Effector CD8-positive, alpha-beta T cell (primary cell): ENCODE measurements around the gene TMEM154.

Source experiments
- DNase-seq: peaks from one replicate; lab custom pipeline; 2025; lab: John Stamatoyannopoulos, UW
- total RNA-seq, 4 experiments: gene quantifications; one replicate each; lab custom pipeline; 2026; lab: John Stamatoyannopoulos, UW

The TMEM154 gene
- total RNA-seq: 11.5 to 28.5 (median 27.2) reads per million in 4 experiments

GRCh38 chr4:152679414-152680281 is at the start of gene TMEM154:
TSS of gene TMEM154 (minus strand) at chr4:152679997. CDS start at chr4:152679933, 64 bp downstream.
- DNase-seq: peak; percentile 27

GRCh38 chr4:152729466-152729865 is 49.7 kb upstream of the TMEM154 start:
- DNase-seq: no peak

GRCh38 chr4:152728343-152728742 is 48.5 kb upstream of the TMEM154 start:
- no peak for DNase-seq

- DNase-seq: no peak
Measured at GRCh38 chr4:152727784-152728183, 48.0 kb upstream of the TMEM154 start.

- DNase-seq: no peak
Measured at GRCh38 chr4:152724494-152724893, 44.7 kb upstream of the TMEM154 start.

GRCh38 chr4:152723236-152723635 is 43.4 kb upstream of the TMEM154 start:
- no peak for DNase-seq

GRCh38 chr4:152719801-152720556 is 40.2 kb upstream of the TMEM154 start:
- DNase-seq: no peak

- DNase-seq: no peak
Measured at GRCh38 chr4:152719291-152719690, 39.5 kb upstream of the TMEM154 start.

- DNase-seq: no peak
Measured at GRCh38 chr4:152715076-152715475, 35.3 kb upstream of the TMEM154 start.

- DNase-seq: no peak
Measured at GRCh38 chr4:152713951-152714705, 34.3 kb upstream of the TMEM154 start.

- DNase-seq: no peak
Measured at GRCh38 chr4:152709675-152710438, 30.1 kb upstream of the TMEM154 start.

- DNase-seq: no peak
Measured at GRCh38 chr4:152708796-152709195, 29.0 kb upstream of the TMEM154 start.

GRCh38 chr4:152708361-152708760 is 28.6 kb upstream of the TMEM154 start:
- DNase-seq: no peak

GRCh38 chr4:152707632-152708031 is 27.8 kb upstream of the TMEM154 start:
- DNase-seq: no peak

GRCh38 chr4:152705903-152706302 is 26.1 kb upstream of the TMEM154 start:
- DNase-seq: no peak

- no peak for DNase-seq
Measured at GRCh38 chr4:152704788-152705187, 25.0 kb upstream of the TMEM154 start.

- DNase-seq: no peak
Measured at GRCh38 chr4:152700151-152700550, 20.4 kb upstream of the TMEM154 start.

GRCh38 chr4:152699313-152699712 is 19.5 kb upstream of the TMEM154 start:
- no peak for DNase-seq

- DNase-seq: no peak
Measured at GRCh38 chr4:152698089-152698499, 18.3 kb upstream of the TMEM154 start.

- no peak for DNase-seq
Measured at GRCh38 chr4:152697284-152698088, 17.7 kb upstream of the TMEM154 start.
